Neutrophil (primary cell): ENCODE measurements around the gene RGS3.

Source experiments
- H3K27ac ChIP-seq: fragments of 200-600 bp; sonication (generic); 2 replicates; pipeline ENCODE4 v1.5.1; 2016; ENCODE audit warnings: mild to moderate bottlenecking, moderate library complexity
- H3K27me3 ChIP-seq: fragments of 200-600 bp; sonication (generic); 2 replicates; pipeline ENCODE4 v1.6.0; 2016; ENCODE audit warnings: mild to moderate bottlenecking
- H3K36me3 ChIP-seq: fragments of 200-600 bp; sonication (generic); 2 replicates; pipeline ENCODE4 v1.5.1; 2017
- H3K4me1 ChIP-seq, 2 experiments: fragments of 200-600 bp in 1 of 2; sonication (generic) in 1 of 2; 1 replicate in 1 of 2; 2 replicates in 1 of 2; pipeline versions ENCODE4 v1.5.1 to v1.6.1; 2013 to 2016; ENCODE audit warnings: low read depth in 1 of 2, low read length in 1 of 2, mild to moderate bottlenecking in 1 of 2, moderate library complexity in 1 of 2; ENCODE audit not compliant: control insufficient read depth in 1 of 2, insufficient read depth in 1 of 2
- H3K4me3 ChIP-seq, 2 experiments: fragments of 200-600 bp in 1 of 2; sonication (generic) in 1 of 2; 1 replicate in 1 of 2; 2 replicates in 1 of 2; pipeline ENCODE4 v1.5.1; 2013 to 2016; ENCODE audit warnings: low read depth in 1 of 2, low read length in 1 of 2, mild to moderate bottlenecking in 1 of 2, moderate library complexity in 1 of 2
- H3K9me3 ChIP-seq: fragments of 200-600 bp; sonication (generic); 2 replicates; pipeline ENCODE4 v1.5.1; 2016
- TF ChIP-seq, protein P1 (sequence below): fragments of 200-600 bp; sonication (generic); IDR thresholded peaks from 2 replicates; pipeline ENCODE4 v1.5.1; 2016; ENCODE audit warnings: antibody characterized with exemption

RGS3 gene

DNA sequence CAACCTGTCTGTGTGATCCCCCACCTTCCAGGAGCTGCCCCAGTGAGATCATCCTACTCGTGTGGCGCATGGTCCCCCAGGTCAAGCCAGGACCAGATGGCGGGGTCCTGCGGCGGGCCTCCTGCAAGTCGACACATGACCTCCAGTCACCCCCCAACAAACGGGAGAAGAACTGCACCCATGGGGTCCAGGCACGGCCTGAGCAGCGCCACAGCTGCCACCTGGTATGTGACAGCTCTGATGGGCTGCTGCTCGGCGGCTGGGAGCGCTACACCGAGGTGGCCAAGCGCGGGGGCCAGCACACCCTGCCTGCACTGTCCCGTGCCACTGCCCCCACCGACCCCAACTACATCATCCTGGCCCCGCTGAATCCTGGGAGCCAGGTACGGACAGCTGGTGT is 43.7 kb downstream of the RGS3 start:
- Histone ChIP-seq H3K4me1 (no peaks in the 10 kb centered on the region), H3K4me3 (no peak overlapping the region), H3K9me3 (no peaks in the 10 kb centered on the region), H3K27me3 (no peaks in the 10 kb centered on the region), H3K27ac (no peak overlapping the region), H3K36me3 (no peaks in the 10 kb centered on the region)
- TF ChIP-seq, protein P1, sequence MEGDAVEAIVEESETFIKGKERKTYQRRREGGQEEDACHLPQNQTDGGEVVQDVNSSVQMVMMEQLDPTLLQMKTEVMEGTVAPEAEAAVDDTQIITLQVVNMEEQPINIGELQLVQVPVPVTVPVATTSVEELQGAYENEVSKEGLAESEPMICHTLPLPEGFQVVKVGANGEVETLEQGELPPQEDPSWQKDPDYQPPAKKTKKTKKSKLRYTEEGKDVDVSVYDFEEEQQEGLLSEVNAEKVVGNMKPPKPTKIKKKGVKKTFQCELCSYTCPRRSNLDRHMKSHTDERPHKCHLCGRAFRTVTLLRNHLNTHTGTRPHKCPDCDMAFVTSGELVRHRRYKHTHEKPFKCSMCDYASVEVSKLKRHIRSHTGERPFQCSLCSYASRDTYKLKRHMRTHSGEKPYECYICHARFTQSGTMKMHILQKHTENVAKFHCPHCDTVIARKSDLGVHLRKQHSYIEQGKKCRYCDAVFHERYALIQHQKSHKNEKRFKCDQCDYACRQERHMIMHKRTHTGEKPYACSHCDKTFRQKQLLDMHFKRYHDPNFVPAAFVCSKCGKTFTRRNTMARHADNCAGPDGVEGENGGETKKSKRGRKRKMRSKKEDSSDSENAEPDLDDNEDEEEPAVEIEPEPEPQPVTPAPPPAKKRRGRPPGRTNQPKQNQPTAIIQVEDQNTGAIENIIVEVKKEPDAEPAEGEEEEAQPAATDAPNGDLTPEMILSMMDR, result no peak

DNA sequence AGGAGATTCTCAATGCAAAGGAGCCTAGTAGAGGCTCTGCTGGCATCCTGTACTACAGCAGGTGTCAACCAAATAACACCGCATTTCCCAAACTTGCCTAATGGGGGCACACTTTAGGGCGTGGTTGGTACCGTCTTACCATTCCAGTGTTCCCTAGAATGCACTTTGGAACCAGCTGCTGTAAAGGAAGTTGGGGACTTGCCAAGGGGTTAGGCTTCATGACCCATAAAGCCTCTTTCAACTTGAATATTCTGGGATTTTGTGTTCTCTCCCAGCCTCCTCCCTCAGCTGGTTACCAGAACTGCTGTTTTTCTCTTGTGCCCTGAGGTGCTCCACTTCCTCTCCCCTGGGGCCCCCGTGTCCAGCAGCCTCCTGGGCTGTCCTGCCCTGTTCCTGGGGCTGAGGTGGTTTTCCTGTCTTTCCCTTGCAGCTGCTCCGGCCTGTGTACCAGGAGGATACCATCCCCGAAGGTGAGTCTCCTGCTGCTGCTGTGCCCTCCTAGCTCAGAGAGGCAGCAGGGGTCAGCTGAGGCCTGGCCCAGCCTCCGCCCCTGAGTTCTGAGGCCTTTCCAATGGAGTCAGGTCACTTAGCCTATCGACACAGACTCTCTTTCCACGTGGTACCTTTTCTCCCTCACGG is 44.7 kb downstream of the RGS3 start:
- Histone ChIP-seq H3K27me3 (no peaks in the 10 kb centered on the region), H3K4me3 (no peak overlapping the region), H3K27ac (no peak overlapping the region), H3K36me3 (no peaks in the 10 kb centered on the region), H3K4me1 (no peaks in the 10 kb centered on the region), H3K9me3 (no peaks in the 10 kb centered on the region)
- TF ChIP-seq, protein P1, result no peak

DNA sequence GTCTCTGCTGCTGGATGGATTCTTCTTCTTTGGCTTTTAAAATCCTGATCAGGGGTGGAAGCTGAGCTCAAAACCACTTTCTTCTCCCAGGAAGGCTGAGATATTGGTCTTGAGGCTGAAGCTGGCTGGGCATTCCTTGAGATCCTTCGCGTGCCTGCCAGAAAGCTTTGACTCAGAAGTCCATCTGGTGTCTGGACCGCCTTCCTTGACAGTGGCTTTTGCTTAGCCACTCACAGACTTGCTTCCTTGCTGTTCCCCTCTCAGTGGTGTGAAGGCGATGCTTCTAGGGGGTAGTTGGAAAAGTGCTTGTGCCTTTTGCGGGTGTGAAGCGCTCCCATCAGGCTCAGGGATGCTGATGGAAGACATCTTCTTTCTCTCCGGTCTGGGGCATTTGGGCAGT is 45.9 kb downstream of the RGS3 start:
- H3K4me3 ChIP-seq, result no peak overlapping the region
- no peaks in the 10 kb centered on the region for H3K27me3 ChIP-seq
- no peak overlapping the region for H3K27ac ChIP-seq
- no peaks in the 10 kb centered on the region for H3K36me3 ChIP-seq
- H3K9me3 ChIP-seq, result no peaks in the 10 kb centered on the region
- no peaks in the 10 kb centered on the region for H3K4me1 ChIP-seq
- TF ChIP-seq, protein P1, result no peak

DNA sequence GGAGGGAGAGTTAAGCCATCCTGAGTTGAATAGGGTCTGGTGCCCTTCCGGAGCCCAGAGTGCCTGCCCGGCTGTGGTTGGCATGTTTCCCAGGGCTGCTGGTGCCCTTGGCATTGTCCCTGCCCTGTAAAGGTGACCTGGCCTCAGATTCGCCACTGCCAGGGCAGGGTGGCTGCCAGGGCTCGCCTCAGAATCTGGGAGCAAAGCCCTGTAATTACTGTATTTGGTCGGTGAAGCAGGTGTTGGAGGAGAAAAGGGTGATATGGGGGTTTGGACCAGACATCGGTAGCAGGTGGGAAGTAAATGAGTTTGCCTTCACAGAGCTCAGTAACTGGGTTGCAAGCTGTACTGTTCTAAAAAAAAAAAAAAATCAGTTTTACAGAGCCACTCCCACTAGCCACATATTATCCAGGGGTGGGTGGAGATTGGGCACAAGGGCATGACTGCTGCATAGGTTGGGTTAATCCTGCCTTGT is 47.6 kb downstream of the RGS3 start:
- H3K36me3 ChIP-seq, result no peaks in the 10 kb centered on the region
- TF ChIP-seq, protein P1, result no peak
- H3K27me3 ChIP-seq, result no peaks in the 10 kb centered on the region
- no peak overlapping the region for H3K27ac ChIP-seq
- H3K9me3 ChIP-seq, result no peaks in the 10 kb centered on the region
- no peak overlapping the region for H3K4me3 ChIP-seq
- H3K4me1 ChIP-seq, result no peaks in the 10 kb centered on the region

DNA sequence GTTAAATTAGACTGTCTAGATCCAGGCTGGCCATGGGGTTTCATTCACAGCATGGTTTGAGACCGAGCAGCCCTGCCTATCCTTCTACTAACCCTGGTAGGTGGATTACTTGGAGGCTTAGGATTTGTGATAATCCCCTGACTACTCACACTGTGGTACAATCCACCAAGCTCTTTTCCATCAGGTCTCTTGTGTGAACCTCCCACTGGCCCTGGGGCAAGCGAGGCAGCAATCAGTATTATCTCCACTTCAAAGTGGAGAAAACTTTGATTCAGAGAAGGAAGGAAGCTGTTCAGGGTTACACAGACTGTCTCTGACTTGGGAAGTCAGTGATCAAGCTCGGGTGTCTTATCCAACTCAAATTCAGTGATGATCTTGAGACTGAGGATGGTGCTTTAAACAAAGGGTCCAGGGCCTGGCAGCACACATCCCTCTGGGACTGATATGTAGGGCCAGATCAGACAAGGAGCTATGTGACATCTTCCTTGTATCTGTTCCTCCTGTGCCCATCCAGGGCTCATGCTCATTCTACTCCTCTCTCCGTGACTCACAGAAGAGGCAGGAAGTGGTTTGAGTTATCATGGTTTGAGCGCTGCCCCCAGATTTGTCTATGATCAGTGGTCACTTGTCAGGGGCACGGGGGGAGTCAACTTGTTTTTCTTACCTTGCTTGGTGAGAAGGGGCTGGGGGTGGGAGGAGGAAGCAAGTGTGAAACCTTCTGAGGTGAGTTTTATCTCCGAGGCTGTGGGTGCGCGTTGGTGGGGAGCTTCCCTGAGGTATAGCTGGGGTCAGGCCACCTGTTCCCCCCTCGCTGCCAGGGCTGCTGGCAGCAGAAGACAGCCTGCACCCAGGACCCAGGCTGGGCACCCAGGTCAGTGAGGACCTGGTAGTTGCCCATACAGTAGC is 48.6 kb downstream of the RGS3 start:
- H3K4me3 ChIP-seq, result no peak overlapping the region
- H3K4me1 ChIP-seq, result no peaks in the 10 kb centered on the region
- TF ChIP-seq, protein P1, result no peak
- H3K9me3 ChIP-seq, result no peaks in the 10 kb centered on the region
- no peaks in the 10 kb centered on the region for H3K27me3 ChIP-seq
- no peaks in the 10 kb centered on the region for H3K36me3 ChIP-seq
- H3K27ac ChIP-seq, result no peak overlapping the region
